ENCODE results near the gene TUFM.

- TF ChIP-seq CTCF (IDR thresholded peaks at IDR 0.05 in 8 of 11, conservative IDR thresholded peaks at IDR 0.05 in 3 of 11): no peak
- TF ChIP-seq POLR2A (IDR thresholded peaks at IDR 0.05): no peak
Measured at GRCh38 chr16:28835864-28836760, 10.0 kb downstream of the TUFM start.
